NCI-H345 (cell line): ENCODE data around the gene RAB6C.
"Not testable (repeated sequence)": the region's sequence is repeated elsewhere in the genome, so short reads cannot be mapped to it uniquely, and the experiment has no call there.

ENCODE experiments used
- DNase-seq: peaks from one replicate; lab custom pipeline; 2025; lab: John Stamatoyannopoulos, UW

Gene RAB6C

GRCh38 chr2:129996657-129997237, 17.3 kb downstream of the RAB6C start:
- not testable (repeated sequence) for DNase-seq

GRCh38 chr2:129998771-129999170, 19.3 kb downstream of the RAB6C start:
- DNase-seq = not testable (repeated sequence)

GRCh38 chr2:130005862-130006261, 26.4 kb downstream of the RAB6C start:
- not testable (repeated sequence) for DNase-seq

GRCh38 chr2:130016701-130017100, 37.2 kb downstream of the RAB6C start:
- DNase-seq = not testable (repeated sequence)

- DNase-seq = no peak
These were observed 39.9 kb downstream of the RAB6C start for GRCh38 chr2:130019402-130019801.

GRCh38 chr2:130020069-130020468, 40.6 kb downstream of the RAB6C start:
- DNase-seq = not testable (repeated sequence)

GRCh38 chr2:130025931-130026330, 46.5 kb downstream of the RAB6C start:
- not testable (repeated sequence) for DNase-seq
